COLO668 (cell line): Measurements from ENCODE around the gene VAV2.

Experiments
- DNase-seq: peaks from one replicate; lab custom pipeline; 2025; ENCODE audit not compliant: unreplicated experiment; lab: John Stamatoyannopoulos, UW

Gene VAV2

DNA sequence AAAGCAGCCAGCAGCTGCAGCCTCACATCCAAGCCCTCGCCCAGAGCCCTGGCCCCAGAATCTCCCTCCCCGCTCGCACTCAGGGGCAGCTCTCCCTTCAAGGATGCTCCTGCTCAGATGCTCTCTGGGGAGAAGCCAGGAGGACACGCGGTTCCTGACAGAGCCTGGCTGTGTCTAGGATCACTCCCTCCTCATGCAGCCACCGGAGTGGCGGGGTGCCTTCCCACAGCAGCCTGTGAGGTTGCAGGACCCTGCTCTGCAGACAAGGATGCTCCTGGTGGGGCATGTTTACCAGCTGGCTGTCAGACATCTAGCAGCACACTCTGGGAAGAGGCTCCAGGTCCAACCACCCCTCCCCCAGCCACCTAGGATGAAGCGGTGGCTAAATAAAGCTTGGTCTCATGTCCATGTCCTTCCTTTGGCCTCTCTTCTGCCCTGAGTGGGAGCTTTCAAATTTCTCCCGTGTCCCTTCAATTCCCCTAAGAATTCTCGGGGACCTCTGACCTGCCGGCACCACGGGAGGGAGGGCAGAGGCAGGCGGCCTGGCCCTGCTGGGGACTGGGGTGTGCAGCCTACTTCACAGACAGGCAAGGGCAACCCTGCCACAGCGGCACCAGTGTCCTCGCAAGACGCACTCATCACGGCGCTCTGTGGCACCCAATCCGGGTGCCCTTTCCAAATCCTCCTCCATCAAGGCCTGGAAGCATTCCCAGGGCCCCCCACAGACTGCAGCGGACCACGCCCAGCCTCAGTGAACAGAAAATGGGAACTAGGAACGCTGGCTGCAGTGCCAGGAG is 165.6 kb downstream of the VAV2 start:
- no peak for DNase-seq

GRCh38 chr9:133825555-133826218 is 166.4 kb downstream of the VAV2 start:
- no peak for DNase-seq

DNA sequence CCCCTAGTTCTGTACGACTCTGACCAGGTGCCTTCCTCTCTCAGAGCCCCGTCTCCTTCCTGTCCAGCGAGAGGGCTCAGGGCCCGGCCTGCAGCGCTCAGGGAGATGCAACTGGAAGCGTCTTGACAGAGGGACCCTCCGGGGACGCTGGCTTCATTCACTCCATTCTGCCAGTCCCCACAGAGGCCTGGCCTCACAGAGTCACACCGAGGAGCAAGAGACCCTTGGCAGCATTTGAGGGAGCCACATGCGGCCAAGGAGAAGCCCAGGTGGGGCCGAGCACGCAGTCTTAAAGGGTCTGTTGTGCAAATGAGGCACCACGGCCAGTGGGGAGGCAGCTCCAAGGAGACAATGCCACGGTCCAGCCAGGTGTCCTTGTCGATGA is 167.3 kb downstream of the VAV2 start:
- DNase-seq: no peak

GRCh38 chr9:133824106-133824801 is 167.9 kb downstream of the VAV2 start:
- no peak for DNase-seq

DNA sequence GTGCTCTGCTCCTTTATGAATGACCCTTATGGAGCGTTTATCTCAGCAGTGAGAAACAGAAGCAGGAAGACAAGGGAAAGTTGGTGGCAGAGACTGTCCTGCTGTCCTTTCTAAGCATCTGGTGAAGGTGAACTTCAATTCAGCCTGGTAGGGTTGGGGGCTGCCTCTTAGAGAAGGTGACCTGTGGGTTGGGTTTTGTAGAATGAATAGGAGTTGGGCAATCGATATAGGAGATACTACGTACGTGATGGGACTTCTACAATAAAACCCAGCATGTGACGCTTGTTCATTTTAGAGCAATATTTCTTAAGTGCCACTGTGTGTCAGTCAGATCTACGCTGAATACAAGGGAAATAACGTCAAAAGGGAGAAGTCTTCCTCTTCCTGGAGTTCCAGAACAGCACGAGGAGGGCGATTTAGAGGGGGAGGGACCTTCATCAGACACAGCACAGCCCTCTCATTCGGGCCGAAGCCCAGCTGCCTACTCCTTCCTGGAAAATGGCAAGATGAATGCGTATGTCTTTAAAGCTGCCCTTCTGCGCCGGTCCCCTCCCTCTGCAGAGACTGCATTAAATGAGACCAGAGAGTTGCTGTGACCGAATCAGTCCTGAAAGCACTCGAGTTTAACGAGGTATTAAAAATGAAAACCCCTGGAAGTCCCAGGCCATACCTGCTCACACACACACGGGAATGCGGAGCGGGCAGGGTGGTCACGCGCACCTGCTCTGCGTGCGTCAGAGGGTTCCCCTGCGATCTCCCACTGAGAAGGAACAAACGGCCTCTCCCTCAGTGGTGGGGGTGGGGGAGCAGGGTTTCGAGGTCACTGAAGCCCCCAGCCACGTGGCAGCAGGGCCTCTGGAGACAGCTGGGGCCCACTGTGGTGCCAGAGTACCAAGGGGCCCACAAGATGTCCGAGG is 168.7 kb downstream of the VAV2 start:
- no peak for DNase-seq

DNA sequence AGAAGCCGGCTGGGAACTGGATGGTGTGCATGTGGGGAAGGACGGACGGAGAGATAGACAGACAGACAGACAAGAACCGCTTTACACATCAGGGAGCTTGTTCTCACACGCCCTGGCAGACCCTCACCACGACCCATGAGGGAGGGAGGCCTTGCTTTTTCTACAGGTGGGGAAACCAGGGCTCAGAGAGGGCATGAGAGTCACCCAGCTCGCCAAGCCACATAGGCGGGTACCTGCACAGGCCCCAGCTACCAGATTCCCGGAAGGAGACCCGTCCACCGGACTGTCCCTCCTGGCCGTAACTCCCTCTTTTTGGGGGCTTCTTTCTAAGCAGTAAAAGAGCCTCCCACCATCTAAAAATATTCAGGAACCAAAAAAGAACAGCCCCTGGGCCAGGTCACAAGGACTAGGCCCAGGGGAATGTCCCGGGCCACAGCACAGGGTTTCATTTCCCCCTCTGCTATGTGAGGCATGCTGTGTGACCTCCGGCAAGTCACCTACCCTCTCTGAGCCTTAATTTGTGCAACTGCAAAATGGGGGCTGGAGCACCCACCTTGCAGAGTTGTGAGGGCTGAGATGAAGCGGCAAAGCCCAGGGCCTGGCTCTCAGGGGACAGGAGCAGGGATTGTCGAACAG is 169.6 kb downstream of the VAV2 start:
- no peak for DNase-seq

DNA sequence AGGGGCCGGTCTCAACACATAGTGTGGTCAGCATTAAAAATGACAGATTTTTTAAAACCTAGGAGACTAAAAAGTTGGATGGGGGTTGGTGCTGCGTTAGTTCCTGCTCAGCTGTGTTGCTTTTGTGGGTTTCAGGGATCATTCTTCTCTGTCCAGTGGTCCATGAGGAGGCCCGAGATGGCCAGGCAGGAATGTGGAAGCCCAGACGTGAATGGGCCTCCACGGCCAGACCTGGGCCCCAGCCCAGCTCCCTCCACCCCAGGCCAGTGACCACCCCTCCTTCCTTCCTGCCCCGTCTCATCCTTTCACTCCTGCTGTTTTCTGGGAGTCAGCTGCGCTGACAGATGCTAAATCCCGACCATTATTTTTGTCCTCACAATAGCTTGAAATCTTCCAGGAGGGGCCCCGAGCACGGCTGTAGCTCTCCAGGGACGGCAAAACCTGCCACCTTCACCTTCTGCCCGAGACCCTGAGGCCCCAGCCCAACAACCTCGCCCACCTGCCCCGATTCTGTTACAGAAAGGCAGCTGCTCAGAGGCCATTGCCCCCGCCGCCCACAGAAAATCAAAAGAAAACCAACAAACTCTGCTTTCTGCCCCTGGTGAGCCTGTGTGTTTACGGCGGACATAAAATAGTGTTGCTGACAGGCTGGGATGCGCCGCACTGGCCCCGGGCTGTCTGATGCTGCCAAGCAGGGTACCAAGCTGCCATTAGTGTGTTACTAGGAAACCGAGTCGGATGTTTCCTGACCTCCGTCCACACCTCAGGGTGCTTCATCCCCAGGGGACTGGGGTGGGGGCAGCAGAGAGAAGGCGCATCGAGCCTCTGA is 170.3 kb downstream of the VAV2 start:
- DNase-seq: no peak

GRCh38 chr9:133819923-133820322 is 172.2 kb downstream of the VAV2 start:
- no peak for DNase-seq

GRCh38 chr9:133818444-133818843 is 173.7 kb downstream of the VAV2 start:
- DNase-seq: no peak

DNA sequence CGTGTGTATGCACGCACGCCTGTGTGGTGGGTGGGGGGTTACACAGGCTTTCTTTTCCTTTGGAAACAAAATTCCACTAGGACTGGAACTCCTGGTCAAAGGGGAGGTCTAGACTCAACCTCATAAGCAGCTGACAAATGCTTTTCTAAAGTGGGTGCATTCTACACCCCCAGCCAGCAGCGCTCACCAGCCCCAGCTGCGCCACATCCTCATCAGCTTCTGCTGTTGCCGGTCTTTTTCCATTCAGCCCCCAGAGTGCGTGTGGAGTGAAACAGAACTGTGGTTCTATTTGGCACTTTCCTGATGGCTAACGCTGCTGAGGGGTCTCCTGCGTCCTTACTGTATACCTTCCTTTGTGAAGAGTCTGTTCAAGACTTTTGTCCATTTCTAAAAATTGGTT is 176.3 kb downstream of the VAV2 start:
- no peak for DNase-seq

GRCh38 chr9:133814586-133815208 is 177.4 kb downstream of the VAV2 start:
- DNase-seq: no peak

DNA sequence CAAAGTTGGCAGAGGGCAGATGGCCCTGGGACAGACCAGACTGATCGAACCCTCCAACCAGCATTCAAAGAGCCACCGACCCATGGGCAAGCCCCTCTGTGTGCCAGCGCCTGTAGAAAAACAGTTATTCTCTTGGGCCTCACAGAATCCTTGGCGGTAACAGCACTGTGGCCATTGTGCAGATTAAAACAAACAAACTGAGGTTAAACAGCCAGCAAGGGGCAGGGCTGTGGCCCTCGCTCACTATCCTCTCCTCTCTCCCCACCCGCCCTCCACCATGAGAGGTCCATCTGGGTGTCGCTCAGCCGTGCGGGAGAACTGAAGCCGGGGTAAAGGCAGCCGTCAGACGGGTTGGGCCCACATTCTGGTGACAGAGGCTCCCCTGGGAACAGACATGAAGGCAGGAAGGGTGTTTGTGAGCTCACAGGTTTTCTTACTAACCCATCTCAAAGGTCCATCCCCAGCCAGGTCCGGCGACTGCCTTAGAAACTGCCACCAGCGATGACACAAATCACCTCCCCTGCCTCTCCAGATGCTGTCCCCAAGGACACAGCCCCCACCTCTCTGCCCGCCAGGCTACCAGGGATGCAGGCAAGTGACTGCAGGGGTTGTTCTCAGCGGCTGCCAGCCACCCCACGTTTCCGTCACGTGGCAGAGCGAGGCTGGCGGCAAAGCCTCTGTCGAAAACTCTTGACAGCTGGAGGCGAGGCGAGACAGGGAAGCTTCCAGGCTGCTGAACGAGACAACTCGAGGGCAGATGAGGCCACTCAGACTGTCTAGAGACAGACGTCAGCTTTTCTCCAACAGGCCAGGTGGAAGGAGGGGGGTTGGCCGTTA is 178.2 kb downstream of the VAV2 start:
- DNase-seq: no peak

- no peak for DNase-seq
Measured at GRCh38 chr9:133812941-133813748, 179.0 kb downstream of the VAV2 start.

DNA sequence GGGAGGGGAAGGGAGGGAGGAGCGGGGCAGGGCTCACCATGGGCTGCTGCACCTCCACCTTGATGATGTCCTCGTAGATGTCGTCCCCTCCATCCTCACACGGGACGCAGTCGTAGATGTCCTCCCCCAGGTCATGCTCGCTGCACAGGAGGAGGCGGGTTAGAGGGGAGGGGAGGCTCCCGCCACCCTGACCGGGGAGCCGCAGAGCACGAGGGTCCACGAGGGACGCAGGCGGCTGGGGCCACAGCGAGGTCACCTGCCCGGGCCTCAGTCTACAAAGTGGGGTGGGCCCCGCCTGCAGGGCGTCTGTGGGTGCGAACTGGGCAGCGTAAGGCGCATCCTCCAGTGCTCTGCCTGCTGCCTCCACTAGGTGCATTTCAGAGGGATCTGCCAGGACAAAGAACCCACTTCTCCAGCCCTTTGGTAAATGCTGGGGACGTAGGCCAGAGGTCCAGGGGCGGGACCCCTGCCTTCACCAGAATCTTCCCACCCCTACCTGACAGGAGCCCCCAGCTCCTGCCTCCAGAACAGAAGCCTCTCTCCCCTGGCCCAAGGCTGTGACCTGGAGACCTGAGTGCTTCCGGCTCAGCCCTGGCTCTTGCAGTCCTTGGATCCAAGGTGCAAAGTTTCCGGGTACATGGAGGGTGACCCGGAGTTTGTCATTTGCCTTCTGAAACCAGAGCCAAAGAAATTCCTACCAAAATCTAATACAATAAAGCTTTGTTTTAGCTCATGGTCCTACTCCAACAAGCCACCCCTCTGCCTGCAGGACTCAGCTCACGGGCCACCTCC is 179.9 kb downstream of the VAV2 start:
- no peak for DNase-seq

DNA sequence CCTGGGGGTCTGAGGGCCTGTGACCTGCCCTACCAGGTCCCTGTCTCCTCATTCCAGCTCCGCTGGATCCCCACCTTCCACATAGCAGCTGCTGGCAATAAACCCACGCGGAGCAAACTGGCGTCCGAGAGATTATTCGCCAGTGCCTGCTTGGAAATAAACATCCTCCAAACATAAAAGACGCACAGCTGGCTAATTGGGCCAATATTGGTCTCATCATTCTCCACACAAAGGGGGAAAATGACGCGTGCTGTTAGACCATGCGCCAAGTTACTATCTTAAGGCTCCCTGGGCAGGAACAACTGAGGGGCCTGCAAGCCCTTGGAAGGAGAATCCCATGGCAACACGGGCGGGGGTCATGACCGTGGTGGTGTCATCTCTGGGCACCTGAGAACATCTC is 180.7 kb downstream of the VAV2 start:
- DNase-seq: no peak

DNA sequence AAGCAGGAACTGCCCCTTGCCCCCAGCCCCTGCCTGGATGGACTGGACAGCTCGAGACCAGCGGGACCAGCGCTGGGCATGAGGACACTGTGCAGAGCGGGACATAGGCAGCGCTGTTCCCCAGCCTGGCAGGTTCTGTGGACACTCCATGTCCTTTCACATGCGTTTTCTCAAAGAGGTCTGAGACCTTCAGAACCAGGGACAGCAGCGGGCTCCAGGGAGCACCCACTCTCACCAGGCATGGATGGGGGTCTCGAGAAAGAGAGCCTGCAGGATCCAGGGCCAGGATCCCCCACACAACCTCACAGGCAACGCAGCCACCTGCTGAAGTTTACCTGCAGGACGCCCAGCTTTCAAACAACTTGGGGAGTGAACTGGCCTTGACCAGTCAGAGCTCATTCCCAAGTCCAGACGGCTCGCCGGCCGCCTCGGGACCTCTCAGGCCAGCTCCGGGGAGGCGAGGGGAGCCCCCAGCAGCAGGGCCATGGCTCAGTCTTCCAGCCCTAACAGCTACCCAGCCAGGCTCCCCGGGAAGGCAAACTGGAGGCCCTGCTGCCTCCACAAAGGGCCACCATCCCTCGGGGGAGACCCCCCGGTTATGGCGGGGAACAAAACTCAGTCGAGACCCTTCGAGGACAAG is 181.4 kb downstream of the VAV2 start:
- no peak for DNase-seq
